Activated CD4-positive, alpha-beta T cell treated with anti-CD3 and anti-CD28 coated beads, Interleukin-2, amount 50 U/mL, for 48 hours (primary cell): ENCODE results near the gene SFT2D1.
"Not testable (repeated sequence)": the region's sequence is repeated elsewhere in the genome, so short reads cannot be mapped to it uniquely, and the experiment has no call there.

Experiments
- DNase-seq, 2 experiments: peaks; one replicate each; pipeline ENCODE4 v3.0.0-alpha.2; 2020

Gene SFT2D1

DNA sequence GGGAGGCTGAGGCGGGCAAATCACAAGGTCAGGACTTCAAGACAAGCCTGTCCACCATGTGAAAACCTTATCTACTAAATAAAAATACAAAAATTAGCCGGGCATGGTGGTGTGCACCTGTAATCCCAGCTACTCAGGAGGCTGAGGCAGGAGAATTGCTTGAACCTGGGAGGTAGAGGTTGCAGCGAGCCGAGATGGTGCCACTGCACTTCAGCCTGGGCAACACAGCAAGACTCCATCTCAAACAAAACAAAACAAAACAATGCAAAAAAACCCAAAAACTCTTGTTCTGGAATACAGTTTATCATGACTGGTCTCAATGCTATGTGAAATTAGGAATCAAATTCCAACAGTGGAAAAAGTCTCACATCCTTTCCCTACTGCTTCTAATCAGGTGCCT, 20.1 kb upstream of the SFT2D1 start:
- not testable (repeated sequence) for DNase-seq

DNA sequence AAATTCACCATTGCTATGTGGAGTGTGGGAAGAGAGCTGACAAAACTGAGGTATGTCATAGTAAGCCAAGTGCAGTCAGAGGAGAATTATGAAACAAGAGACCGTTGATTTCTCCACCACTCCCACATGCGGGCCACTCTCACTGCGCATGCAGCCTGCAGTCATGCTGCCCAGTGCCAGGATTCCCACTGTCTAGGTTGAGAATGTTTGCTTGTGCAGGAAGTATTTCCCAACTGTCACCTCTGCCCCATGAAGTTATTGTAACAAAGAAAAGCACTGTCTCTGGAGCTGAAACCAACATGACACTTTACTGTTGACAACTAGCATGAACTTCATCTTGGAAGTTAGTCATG, 18.7 kb upstream of the SFT2D1 start:
- DNase-seq, result no peak

DNA sequence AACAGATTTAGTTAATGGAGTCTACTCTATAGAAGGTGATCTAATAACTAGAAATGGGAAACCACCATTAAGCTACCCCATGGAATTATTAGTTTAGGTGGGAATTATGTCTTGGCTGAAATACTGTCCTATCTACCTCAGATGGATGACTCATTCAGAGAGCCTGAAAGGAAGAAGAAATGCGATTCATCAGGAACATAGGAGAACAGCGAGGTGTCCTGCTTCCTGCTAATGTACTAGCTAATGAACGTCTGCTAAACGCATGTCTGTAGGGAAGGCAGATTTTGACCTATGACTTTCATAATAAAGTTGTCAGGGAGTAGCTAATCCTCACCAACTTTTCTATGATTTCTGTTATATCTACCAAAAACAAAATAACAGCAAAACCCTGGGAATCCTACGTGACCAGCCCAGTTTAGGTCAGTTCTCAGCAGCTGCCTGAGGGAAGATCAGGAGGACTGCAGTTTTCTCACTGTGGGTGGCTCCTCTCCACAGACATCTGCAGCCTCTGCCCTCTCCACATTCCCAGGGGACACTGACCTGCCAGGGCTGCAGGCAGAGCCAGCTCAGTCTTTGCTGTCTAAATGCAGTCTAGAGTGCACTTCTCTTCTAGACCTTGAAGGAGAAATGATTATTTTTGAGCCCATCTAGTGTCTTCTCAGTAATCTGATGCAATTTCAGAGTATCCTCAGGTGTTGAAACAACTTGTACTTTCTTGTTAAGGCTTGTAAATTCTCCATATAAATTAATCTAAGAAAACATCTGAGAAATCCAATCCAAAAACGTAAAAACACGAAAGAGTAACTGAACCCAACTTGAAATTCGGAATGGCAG, 18.1 kb upstream of the SFT2D1 start:
- no peak for DNase-seq

DNA sequence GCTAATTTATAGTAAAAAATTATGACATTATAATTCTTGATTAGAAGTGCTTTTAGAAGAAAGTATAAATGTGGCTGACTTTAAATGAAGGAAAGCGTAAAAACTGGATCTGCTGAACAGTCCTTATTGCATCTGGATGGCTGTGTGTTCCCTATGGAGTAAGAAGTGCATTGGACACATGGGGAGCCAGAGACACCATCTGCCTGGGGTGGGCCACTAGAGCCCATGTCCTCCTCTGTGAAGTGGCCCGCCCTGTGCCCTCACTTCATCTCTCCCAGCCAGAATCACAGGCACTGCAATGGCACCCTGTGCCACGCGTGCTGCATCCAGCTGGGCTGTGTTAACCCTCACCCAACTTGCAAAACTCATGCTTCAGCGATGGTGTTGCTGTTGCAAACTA, 13.2 kb upstream of the SFT2D1 start:
- no peak for DNase-seq

DNA sequence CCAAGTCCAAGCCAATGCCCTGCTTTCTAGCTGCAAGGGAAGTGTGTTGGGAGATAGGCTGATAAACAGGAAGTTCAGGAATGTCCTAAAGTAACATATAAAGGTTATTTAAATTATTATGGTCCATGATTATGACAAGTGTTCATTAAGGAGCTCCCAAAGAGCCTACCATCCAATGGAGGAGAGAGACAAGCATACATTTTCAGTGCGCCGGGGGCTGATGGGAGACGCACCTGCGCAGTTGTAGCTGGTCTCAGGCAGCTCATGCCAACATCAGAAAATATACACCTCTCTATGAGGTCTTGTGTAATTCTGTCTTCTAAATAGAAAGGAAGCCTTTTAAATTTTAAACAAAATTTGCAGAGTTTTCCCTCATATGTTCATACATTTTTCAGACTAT, 12.6 kb upstream of the SFT2D1 start:
- no peak for DNase-seq

DNA sequence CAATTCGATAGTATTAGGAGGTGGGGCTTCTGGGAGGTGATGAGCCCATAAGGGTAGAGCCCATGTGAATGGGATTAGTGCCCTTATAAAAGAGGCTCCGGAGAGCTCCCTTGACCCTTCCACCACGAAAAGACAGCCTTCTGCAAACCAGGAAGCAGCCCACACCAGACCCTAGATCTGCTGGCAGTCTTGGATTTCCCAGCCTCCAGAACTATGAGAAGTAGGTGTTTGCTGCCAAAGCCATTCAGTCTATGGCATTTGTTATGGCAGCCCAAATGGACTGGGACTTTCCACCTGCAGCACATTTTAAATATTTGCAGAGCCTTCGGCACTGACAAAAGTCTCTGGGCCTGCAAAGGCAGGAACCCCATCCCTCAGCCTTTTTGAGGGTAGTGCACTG, 11.8 kb upstream of the SFT2D1 start:
- DNase-seq, result no peak

DNA sequence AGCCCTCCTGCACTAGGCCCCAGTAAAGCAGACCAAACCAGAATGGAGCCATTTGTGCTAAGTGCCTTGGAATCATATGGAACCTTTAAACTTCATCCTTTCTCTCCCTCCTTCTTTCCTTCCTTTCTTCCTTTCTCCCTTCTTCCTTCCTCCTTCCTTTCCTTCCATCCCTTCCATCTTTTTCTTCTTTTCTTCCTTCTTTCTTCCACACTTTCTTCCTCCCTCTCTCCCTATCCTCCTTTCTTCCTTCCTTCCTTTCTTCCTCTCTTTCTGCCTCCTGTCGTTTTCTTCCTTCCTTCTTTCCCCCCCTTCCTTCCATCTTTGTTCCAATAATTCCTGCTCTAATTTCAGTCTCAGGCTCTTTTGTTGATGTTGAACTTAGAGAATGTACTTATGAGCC, 11.2 kb upstream of the SFT2D1 start:
- DNase-seq, result no peak

DNA sequence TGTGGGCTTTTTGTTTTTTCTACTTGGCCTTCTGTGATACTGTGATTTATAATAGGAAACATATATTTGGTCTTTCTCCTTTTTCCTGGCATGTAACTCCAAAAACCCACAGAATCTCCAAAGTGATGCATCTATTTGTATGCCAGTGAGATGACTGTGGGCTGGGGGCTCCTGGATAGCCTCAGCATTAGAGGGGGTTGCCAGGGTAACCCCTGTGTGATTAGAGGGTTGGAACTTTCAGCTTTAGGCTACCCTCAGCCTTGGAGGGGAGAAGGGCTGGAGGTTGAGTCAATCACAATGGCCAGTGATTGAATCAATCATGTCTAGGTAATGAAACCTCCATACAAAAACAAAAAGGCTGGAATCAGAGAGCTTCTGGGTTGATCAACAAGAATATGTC, 10.6 kb upstream of the SFT2D1 start:
- DNase-seq, result no peak

DNA sequence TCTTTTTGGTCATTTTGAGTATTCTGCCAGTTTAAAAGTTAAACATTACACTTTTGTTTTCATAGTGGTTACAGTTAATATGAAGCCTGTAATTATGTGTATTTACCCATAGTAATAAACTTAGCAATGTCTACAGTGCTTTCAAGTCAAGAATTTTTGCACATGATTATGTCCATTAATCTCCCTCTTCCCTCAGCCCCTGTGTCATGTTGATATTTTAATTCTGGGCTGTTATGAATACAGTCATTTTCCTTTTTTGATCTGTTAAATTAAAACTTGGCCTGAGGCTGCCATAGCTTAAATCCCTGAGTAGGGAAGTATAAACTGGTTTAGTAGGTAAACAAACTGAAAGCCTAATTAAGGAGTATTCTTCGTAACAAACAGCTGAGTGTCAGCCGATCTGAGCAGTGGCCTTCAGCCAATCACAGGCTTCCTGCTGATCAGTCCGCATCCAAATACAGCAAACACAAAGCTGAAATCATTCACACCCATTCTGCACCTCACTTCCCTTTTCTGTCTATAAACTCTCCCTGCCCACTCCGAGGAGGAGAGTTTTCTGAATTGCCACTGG, 9.5 kb upstream of the SFT2D1 start:
- DNase-seq, result no peak

DNA sequence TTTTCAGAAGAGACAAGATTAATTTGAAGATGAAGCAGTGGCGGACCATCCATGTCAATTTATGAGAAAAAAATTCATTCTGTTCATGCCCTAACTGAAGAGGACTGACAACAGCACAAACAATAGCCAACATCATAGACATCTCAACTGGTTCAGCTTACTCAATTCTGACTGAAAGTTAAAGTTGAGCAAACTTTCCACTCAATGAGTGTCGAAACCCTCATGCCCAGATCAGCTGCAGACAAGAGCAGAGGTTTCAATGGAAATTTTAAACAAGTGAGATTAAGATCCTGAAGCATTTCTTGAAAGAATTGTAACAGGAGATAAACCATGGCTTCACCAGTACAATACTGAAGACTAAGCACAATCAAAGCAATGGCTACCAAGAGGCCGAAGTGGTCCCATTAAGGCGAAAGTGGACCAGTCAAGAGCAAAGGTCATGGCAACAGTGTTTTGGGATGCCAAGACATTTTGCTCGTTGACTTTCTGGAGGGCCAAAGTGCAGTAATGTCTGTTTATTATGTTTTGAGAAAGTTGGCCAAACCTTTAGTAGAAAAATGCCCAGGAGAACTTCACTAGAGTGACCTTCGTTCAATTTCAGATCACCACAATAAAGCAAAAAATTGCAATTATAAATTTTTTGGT, 6.1 kb upstream of the SFT2D1 start:
- DNase-seq, result no peak

DNA sequence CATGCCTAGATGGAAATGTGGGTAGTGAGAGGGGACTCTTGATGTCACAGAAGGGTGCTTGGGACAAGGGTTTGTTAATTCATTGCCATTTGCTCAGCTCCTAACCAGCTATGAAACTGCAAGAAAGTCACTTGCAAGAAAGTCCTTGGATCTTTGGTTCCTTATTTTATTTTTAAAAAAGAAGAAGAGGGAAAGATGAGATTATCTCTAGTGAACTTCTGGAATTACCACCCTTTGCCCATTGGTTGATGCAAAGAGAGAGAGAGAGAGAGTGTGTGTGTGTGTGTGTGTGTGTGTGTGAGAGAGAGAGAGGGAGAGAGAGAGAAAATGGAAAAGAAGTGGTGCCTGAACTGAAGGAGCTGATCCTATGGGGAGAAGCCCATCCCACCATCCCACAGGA, 4.6 kb upstream of the SFT2D1 start:
- DNase-seq, result no peak

DNA sequence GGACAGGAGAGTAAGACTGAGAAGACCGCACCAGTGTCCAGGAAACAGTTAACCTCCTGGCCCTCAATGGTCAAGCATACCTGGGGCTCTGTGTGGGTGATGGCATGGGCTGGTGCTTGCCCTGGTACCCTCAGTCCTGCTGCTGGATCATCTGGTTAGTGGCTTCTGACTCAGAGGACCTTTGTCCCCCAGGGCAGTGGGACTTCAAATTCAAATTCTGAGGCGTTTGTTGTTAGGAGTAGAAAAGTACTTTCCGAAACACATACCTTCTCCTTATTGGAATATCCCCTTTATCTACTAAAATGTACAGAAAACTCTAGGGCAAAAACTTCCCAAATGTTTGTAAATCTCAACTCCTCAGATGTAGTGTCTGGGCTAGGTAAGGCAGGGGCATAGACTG, 4.1 kb upstream of the SFT2D1 start:
- no peak for DNase-seq

DNA sequence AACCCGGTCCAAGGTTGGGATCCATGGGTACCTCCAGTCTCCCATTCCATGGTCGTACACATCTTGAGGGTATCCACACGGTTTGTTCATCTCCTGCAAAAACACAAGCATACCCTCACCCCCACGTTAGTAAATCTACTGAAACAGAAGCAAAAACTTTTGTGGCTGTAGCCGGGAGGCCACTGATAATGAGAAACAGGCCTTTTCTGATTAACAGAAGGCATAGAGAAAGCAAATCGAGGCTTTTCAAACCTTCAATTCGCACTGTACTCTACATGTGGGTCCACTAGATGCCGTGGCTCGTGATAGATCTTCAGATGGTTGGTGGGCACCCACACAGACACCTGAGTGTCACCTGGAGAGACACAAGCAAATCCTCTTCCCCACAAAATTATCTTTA, 3.3 kb upstream of the SFT2D1 start:
- not testable (repeated sequence) for DNase-seq

DNA sequence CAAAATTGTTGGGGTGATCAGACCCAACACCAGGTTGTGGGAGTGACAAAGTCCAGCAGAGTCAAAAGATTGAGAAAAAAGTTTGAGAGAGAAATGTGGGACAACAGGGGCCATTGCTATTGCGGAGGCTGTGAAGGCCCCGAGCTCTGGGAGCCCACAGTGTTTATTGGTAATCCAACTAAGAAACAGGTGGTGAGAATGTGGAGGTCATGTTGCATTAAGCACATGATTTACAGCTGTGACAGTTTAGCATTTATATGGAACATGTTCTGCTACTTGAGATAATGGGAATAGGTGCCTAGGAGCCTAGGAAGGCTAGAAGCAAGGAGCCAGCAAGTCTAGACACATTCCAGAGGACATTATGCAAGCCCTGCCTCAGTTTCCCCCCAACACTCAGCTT, 2.6 kb upstream of the SFT2D1 start:
- DNase-seq, result not testable (repeated sequence)

DNA sequence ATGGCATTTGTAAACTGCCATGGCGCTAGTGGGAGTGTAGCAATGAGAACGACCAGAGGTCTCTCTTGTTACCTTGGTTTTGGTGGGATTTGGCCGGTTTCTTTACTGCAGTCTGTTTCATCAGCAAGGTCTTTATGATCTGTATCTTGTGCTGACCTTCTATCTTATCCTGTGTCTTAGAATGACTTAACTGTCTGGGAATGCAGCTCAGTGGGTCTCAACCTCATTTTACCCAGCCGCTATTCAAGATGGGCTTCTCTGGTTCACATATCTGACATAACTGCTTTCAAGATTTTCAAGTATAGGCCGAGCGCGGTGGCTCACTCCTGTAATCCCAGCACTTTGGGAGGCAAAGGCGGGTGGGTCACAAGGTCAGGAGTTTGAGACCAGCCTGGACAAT, 1.9 kb upstream of the SFT2D1 start:
- no peak for DNase-seq

DNA sequence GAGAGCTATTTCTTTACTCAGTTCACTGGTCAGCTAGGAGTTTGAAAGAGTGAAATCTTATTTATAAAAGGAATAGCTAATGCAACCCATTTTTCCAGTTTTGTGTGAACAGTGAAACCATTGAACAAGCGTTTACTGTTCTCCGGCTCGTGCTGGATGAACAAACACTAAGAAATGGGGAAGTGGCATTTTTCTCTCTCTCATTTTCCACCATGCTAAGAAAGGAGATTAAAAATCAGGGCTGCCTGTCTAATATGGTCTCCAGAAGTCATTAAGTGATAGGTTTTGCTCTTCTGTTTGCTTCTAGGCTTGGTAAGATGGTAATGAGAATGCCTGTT, 774 bp upstream of the SFT2D1 start:
- no peak for DNase-seq

DNA sequence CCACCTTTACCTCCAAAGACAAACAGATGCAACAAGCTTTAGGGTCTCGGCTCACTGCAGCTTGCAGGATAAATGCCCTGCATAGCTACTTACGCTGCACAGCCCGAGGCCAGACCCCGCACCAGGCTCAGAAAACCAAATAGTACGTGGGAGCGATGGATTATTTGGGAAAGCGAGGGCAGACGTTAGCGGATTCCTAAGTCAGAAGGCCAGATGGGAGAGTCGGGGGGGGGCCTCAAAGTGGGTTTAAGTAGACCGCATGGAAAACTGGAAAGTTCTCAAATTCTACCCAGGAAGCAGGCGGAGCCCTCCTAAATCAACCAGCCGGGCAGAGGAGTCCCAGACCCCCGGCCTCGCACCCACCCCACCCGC, 382 bp downstream of the SFT2D1 start:
- peak; percentile 14 to 29 for DNase-seq

DNA sequence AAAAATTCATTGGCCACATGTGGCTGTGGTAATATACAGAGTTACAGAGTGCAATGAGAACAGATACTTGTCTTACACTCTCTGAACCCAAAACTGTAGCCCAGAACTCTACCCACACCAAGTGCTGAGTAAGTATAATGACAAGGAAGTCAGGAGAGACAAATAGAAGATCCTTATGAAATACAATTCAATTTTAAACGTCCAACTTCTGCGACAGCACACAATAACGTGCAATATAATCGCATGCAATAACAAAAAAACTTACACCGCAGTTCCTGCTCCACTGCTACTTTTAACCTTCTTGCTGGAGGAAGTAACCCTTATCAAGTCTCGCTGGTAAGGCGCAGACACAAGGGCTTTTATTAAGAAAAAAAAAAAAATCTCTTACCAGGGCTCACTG, 881 bp downstream of the SFT2D1 start:
- no peak for DNase-seq

DNA sequence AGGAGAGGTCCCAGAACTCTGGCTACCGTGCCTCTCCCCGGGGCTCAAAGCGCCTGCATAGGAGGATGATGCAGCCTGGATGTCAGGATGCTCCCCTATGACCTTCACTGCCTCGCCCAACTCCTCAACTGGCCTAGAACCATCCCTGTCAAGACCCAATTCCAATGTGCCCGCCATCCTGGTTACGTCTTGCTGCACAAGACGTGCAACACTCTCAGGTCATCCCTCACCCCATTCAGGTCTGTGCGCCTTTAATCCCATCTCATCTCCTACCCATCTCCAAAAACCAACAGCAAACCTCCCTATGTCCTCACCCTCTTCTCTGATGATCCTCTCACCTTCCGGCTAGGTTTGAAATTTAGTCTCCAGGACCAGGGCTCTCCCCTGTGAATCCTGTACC, 3.5 kb downstream of the SFT2D1 start:
- DNase-seq, result no peak

DNA sequence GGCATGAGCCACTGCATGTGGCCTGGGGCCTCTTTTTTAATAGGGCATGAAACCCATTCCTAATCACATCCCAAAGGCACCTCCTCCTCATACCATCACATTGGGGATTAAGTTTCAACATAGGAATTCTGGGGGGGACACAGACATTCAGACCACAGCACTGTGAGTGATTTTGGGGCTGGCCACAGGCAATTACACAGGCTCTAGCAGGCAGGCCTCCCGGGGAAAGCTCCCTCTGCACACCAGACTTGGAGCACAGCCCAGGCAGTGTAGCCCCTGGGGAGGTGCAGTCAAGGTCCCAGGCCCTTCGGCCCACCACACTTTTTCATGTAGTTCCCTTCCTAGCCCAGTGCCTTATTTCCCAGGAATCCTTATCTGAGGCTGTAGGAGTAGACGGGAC, 5.5 kb downstream of the SFT2D1 start:
- DNase-seq, result no peak

DNA sequence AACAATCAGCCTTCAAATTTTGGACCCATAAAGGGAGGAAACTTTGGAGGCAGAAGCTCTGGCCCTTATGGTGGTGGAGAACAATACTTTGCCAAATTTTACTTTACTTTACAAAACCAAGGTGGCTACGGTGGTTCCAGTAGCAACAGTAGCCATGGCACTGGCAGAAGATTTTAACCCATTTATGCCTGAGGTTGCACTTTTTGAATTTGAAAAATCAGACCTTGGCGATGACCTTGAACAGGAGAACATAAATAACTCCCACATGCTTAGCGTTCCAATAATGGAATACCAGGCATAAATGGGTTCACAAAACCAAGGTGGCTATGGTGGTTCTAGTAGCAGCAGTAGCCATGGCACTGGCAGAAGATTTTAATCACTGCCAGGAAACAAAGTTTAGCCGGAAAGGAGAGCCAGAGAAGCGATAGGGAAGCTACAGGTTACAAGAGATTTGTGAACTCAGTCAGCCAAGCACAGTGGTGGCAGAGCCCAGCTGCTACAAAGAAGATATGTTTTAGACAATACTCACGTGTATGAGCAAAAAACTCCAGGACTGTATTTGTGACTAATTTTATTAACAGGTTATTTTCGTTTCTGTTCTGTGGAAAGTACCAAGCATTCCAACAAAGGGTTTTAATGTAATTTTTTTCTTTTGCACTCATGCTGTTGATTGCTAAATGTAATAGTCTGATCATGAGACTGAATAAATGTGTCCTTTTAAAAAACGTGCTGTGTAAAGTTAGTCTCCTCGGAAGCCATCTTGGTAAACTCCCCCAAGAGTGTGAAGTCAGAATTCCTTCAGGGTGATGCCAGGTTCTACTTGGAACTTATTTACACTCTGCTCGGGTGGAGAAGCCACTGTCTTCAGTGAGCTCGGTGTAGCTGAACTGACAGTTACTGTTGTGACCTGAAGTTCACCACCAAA, 6.7 kb downstream of the SFT2D1 start:
- DNase-seq, result no peak

DNA sequence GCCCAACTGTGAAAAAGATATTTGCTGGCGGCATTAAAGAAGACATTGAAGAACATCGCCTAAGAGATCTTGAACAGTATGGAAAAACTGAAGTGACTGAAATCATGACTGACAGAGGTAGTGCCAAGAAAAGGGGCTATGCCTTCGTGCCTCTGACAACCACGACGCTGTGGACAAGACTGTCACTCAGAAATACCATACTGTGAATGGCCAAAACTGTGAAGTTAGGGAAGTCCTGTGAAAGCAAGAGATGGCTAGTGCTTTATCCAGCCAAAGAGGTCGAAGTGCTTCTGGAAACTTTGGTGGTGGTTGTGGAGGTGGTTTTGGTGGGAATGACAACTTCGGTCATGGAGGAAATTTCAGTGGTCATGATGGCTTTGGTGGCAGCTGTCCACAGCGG, 7.5 kb downstream of the SFT2D1 start:
- no peak for DNase-seq

DNA sequence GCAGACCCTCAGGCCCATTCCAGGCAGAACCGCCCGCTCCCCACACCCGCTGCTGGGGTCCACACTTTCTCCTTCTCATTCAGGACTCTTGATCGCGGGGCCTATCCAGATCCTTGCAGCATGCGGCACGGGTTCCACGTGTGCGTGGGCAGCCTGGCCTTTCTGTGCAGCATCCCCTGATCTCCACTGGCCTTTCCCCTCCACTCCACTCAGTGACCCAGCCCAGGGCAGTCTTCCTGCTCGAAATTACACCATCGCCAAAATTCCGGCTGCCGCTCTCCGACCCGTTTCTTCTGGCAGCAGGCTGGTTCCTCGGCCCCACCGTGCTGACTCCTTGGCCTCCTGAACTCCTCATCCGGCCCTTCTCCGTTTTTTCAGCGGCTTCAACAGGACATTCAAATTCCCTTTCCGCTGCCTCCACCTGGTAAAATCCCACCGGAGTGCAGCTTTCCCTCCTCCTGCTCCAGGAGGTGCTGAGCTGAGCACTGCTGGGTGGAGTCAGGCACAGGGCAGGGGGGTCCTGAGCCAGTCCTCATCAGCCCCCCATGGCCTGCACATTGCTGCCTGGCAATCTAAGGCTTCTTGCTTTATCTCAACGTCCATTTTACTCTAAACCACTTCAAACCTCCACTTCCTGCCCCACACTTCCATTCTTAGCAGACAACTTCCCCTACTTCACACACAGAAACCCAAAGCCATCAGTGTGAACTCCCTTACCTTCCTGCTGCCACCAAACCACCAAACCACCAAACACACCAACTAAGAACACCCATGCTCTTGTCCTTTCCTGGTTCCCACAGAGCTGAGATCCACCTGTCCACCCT, 9.0 kb downstream of the SFT2D1 start:
- DNase-seq, result peak in 1 of 2 experiments; percentile 28
